ENCODE results near the gene MLEC.

The MLEC gene

GRCh38 chr12:120686690-120687577, at the start of gene MLEC:
Gene MLEC, plus strand, starts transcription at chr12:120687149. Its CDS starts 148 bp downstream, at chr12:120687297.
- no peak for TF ChIP-seq ZFX (IDR thresholded peaks at IDR 0.05; ENCODE audit: borderline replicate concordance)
- peak; percentile 29; the same call in 1 of the 2 replicates for TF ChIP-seq CTCF (IDR thresholded peaks at IDR 0.05)
- H3K27ac ChIP-seq: peak within 1 kb of the TSS; percentile 98

GRCh38 chr12:120639771-120640721, 46.9 kb upstream of the MLEC start, which contains the start of gene CABP1:
Gene CABP1, plus strand, starts transcription at chr12:120640626. Its CDS starts 60 bp downstream, at chr12:120640686.
- no peak within 1 kb of the TSS for H3K27ac ChIP-seq
- TF ChIP-seq ZFX (IDR thresholded peaks at IDR 0.05; ENCODE audit: borderline replicate concordance) (no peak), CTCF (IDR thresholded peaks at IDR 0.05) (peak; percentile 49)

GRCh38 chr12:120640861-120641833, 45.8 kb upstream of the MLEC start:
- H3K27ac ChIP-seq: no peak overlapping the region
- TF ChIP-seq CTCF (IDR thresholded peaks at IDR 0.05): 0 out of 2 replicates have a peak, but pooled peaks have one; percentile 12
- TF ChIP-seq ZFX (IDR thresholded peaks at IDR 0.05; ENCODE audit: borderline replicate concordance): no peak

GRCh38 chr12:120642121-120642520, 44.8 kb upstream of the MLEC start:
- TF ChIP-seq CTCF (IDR thresholded peaks at IDR 0.05): no peak
- no peak for TF ChIP-seq ZFX (IDR thresholded peaks at IDR 0.05; ENCODE audit: borderline replicate concordance)
- no peak overlapping the region for H3K27ac ChIP-seq

- no peak overlapping the region for H3K27ac ChIP-seq
- no peak for TF ChIP-seq CTCF (IDR thresholded peaks at IDR 0.05)
- TF ChIP-seq ZFX (IDR thresholded peaks at IDR 0.05; ENCODE audit: borderline replicate concordance): no peak
Measured at GRCh38 chr12:120642826-120643225, 44.1 kb upstream of the MLEC start.

GRCh38 chr12:120643574-120643973, 43.4 kb upstream of the MLEC start:
- H3K27ac ChIP-seq: no peak overlapping the region
- TF ChIP-seq ZFX (IDR thresholded peaks at IDR 0.05; ENCODE audit: borderline replicate concordance): no peak
- TF ChIP-seq CTCF (IDR thresholded peaks at IDR 0.05): no peak

All from 22Rv1 (cell line).